Measurements from ENCODE around the gene P2RX6. TPM values are rescaled to one million over a fixed set of nuclear protein-coding genes. Genes with fewer than 3 reads are reported as not detected.

Gene P2RX6
- total RNA-seq, 1 experiment from 2014 or later = 0.46 TPM

DNA sequence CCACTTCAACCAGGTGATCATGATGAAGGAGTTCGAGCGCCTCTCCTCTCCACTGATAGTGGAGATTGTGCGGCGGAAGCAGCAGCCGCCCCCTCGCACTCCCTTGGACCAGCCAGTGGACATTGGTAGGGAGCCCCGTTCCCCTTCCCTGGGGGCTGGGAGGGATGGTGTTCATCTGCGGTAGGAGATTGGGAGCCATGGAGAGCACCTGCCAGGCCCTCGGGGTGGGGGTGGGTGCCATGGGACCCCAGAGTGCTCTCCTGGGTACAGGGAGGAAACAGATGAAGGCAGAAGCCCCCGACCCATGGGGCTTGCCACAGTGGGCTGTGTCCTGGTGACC is 20.1 kb upstream of the P2RX6 start:
- no peak for ATAC-seq
- intact Hi-C loops (cut with micrococcal nuclease; ENCODE audit: unreplicated experiment) (no loop called here), in situ Hi-C loops (cut with HindIII; ENCODE audit: low pct_unique_long_range_greater_than_20kb, low sequenced_read_pairs) (no loop called here)
- ChIA-PET CTCF (no interaction called here), POLR2A (no interaction called here)
- no peaks in the 10 kb centered on the region for H3K36me3 ChIP-seq (ENCODE audit: control insufficient read depth, insufficient read depth, low read length)
- no peaks in the 10 kb centered on the region for H3K27me3 ChIP-seq (ENCODE audit: control insufficient read depth, insufficient read depth, low read length)
- no peak overlapping the region for H3K27ac ChIP-seq (ENCODE audit: low read length)
- no TSS peak for BruUV-seq (replicated peaks)
- no peaks in the 10 kb centered on the region for H3K9me3 ChIP-seq (ENCODE audit: control insufficient read depth, insufficient read depth, low read depth, low read length)
- no peak for DNase-seq (ENCODE audit: low read depth, low spot score)
- TF ChIP-seq POLR2AphosphoS5 (IDR thresholded peaks at IDR 0.05; ENCODE audit: low read depth, low read length) = no peak
- TF ChIP-seq, protein P1, sequence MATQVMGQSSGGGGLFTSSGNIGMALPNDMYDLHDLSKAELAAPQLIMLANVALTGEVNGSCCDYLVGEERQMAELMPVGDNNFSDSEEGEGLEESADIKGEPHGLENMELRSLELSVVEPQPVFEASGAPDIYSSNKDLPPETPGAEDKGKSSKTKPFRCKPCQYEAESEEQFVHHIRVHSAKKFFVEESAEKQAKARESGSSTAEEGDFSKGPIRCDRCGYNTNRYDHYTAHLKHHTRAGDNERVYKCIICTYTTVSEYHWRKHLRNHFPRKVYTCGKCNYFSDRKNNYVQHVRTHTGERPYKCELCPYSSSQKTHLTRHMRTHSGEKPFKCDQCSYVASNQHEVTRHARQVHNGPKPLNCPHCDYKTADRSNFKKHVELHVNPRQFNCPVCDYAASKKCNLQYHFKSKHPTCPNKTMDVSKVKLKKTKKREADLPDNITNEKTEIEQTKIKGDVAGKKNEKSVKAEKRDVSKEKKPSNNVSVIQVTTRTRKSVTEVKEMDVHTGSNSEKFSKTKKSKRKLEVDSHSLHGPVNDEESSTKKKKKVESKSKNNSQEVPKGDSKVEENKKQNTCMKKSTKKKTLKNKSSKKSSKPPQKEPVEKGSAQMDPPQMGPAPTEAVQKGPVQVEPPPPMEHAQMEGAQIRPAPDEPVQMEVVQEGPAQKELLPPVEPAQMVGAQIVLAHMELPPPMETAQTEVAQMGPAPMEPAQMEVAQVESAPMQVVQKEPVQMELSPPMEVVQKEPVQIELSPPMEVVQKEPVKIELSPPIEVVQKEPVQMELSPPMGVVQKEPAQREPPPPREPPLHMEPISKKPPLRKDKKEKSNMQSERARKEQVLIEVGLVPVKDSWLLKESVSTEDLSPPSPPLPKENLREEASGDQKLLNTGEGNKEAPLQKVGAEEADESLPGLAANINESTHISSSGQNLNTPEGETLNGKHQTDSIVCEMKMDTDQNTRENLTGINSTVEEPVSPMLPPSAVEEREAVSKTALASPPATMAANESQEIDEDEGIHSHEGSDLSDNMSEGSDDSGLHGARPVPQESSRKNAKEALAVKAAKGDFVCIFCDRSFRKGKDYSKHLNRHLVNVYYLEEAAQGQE (IDR thresholded peaks at IDR 0.05; ENCODE audit: insufficient read depth in 1 of 2, low read depth in 2 of 2, low read length in 1 of 2) = no peak
- TF ChIP-seq, protein P2, sequence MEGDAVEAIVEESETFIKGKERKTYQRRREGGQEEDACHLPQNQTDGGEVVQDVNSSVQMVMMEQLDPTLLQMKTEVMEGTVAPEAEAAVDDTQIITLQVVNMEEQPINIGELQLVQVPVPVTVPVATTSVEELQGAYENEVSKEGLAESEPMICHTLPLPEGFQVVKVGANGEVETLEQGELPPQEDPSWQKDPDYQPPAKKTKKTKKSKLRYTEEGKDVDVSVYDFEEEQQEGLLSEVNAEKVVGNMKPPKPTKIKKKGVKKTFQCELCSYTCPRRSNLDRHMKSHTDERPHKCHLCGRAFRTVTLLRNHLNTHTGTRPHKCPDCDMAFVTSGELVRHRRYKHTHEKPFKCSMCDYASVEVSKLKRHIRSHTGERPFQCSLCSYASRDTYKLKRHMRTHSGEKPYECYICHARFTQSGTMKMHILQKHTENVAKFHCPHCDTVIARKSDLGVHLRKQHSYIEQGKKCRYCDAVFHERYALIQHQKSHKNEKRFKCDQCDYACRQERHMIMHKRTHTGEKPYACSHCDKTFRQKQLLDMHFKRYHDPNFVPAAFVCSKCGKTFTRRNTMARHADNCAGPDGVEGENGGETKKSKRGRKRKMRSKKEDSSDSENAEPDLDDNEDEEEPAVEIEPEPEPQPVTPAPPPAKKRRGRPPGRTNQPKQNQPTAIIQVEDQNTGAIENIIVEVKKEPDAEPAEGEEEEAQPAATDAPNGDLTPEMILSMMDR (IDR thresholded peaks at IDR 0.05) = no peak
- no peak for TF ChIP-seq SIN3A (IDR thresholded peaks at IDR 0.05; ENCODE audit: borderline replicate concordance, insufficient read depth, low read depth, low read length)
- TF ChIP-seq TCF7L2 (IDR thresholded peaks at IDR 0.05; ENCODE audit: low read depth, low read length) = no peak
- H3K4me1 ChIP-seq (ENCODE audit: control insufficient read depth, insufficient read depth, low read length) = peaks cover 2% of the 10 kb centered on the region; the same call in 1 of the 2 replicates
- H3K4me3 ChIP-seq (ENCODE audit: low read depth in 2 of 2, low read length in 2 of 2) = no peak overlapping the region

DNA sequence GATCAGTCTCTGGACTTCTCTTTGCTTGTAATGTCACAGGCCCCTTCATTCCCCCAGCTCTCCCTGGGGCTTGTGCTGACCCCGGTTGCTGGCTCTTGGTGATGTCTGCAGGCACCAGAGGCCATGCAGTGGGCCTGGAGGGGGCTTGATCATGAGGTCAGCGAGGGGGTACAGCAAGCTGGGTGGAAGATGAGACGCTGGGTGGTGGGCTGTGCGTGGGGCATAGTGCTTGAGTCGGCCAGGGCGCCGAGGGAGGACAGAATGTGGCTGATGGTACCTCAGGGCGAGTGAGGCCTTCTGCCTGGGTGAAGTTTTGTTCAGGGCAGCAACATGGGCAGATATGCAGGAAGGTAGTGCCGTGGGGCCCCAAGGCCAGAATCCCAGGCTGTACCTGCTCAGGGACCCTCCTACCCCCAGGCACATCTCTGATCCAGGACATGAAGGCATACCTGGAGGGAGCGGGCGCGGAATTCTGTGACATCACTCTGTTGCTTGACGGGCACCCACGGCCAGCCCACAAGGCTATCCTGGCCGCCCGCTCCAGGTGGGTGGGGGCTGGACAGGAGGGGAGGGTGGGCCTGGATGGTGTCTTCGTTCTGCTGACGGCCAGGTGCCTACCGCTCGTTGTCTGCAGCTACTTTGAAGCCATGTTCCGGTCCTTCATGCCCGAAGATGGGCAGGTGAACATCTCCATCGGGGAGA is 19.5 kb upstream of the P2RX6 start:
- H3K4me3 ChIP-seq (ENCODE audit: low read depth in 2 of 2, low read length in 2 of 2) = no peak overlapping the region
- no peaks in the 10 kb centered on the region for H3K27me3 ChIP-seq (ENCODE audit: control insufficient read depth, insufficient read depth, low read length)
- DNase-seq (ENCODE audit: low read depth, low spot score) (no peak), ATAC-seq (no peak)
- POLR2A ChIA-PET = no interaction called here
- H3K9me3 ChIP-seq (ENCODE audit: control insufficient read depth, insufficient read depth, low read depth, low read length) = no peaks in the 10 kb centered on the region
- peaks cover 6% of the 10 kb centered on the region for H3K4me1 ChIP-seq (ENCODE audit: control insufficient read depth, insufficient read depth, low read length)
- in situ Hi-C loops (cut with HindIII; ENCODE audit: low pct_unique_long_range_greater_than_20kb, low sequenced_read_pairs) (no loop called here), intact Hi-C loops (cut with micrococcal nuclease; ENCODE audit: unreplicated experiment) (no loop called here)
- BruUV-seq (replicated peaks) = no TSS peak
- CTCF ChIA-PET = no interaction called here
- no peaks in the 10 kb centered on the region for H3K36me3 ChIP-seq (ENCODE audit: control insufficient read depth, insufficient read depth, low read length)
- no peak for TF ChIP-seq POLR2AphosphoS5 (IDR thresholded peaks at IDR 0.05; ENCODE audit: low read depth, low read length)
- TF ChIP-seq, protein P1 (IDR thresholded peaks at IDR 0.05; ENCODE audit: insufficient read depth in 1 of 2, low read depth in 2 of 2, low read length in 1 of 2) = no peak
- TF ChIP-seq SIN3A (IDR thresholded peaks at IDR 0.05; ENCODE audit: borderline replicate concordance, insufficient read depth, low read depth, low read length) = no peak
- TF ChIP-seq TCF7L2 (IDR thresholded peaks at IDR 0.05; ENCODE audit: low read depth, low read length) = no peak
- TF ChIP-seq, protein P2 (IDR thresholded peaks at IDR 0.05) = no peak
- H3K27ac ChIP-seq (ENCODE audit: low read length) = no peak overlapping the region

Measured in Panc1 (cell line).